GM18909 (cell line): ENCODE data around the gene CDKN1B.

ENCODE experiments used
- ATAC-seq: cut with Tn5 transposase; IDR thresholded peaks from one replicate; pipeline ENCODE4 v1.9.1; 2021; ENCODE audit warnings: mild to moderate bottlenecking; ENCODE audit not compliant: unreplicated experiment, poor library complexity

The CDKN1B gene

DNA sequence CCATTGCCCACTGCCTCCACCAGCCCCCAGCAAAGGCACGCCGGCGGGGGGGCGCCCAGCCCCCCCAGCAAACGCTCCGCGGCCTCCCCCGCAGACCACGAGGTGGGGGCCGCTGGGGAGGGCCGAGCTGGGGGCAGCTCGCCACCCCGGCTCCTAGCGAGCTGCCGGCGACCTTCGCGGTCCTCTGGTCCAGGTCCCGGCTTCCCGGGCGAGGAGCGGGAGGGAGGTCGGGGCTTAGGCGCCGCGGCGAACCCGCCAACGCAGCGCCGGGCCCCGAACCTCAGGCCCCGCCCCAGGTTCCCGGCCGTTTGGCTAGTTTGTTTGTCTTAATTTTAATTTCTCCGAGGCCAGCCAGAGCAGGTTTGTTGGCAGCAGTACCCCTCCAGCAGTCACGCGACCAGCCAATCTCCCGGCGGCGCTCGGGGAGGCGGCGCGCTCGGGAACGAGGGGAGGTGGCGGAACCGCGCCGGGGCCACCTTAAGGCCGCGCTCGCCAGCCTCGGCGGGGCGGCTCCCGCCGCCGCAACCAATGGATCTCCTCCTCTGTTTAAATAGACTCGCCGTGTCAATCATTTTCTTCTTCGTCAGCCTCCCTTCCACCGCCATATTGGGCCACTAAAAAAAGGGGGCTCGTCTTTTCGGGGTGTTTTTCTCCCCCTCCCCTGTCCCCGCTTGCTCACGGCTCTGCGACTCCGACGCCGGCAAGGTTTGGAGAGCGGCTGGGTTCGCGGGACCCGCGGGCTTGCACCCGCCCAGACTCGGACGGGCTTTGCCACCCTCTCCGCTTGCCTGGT, at the start of gene CDKN1B:
Gene CDKN1B, plus strand, starts transcription at position 576 of the 793 bp plus-strand sequence. CDS start 472 bp downstream, outside the sequence.
- ATAC-seq: peak; percentile 46

DNA sequence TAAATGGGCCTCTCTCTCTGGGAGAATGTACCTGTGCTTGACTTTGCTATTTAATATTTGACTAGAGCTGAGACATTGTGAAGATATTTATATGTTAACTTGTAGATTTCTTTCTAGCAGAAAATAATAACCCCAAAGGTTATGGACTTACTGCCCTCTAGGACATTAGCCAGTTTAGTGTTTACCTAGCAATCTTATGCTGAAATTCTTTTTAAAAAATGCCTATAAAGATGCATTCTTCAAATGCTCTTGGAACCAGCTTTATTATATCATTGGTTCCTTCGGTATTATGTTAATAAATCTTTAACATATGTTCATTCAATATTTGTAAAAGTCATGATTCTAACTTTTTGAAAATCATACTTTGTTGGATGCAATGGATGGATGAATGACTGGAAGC, 49.2 kb upstream of the CDKN1B start:
- ATAC-seq: no peak

DNA sequence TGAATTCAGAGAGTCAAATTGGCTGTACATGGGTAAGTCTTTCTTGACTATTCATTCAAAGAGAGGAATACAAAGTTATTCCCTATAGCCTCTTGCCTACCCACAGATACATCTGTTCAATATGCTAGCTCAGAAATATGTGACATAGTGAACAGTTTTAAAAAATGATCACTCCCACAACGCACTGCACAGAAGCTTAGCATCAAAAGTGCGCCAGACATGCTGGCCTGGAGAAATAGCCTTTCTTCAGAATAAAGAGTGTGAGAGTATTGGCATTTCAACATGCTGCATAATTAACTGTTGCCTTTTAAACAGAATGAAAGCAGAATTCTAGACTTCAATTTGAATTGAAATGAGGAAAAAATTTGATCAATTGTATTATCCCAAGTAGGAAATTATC, 48.1 kb upstream of the CDKN1B start:
- ATAC-seq: no peak

DNA sequence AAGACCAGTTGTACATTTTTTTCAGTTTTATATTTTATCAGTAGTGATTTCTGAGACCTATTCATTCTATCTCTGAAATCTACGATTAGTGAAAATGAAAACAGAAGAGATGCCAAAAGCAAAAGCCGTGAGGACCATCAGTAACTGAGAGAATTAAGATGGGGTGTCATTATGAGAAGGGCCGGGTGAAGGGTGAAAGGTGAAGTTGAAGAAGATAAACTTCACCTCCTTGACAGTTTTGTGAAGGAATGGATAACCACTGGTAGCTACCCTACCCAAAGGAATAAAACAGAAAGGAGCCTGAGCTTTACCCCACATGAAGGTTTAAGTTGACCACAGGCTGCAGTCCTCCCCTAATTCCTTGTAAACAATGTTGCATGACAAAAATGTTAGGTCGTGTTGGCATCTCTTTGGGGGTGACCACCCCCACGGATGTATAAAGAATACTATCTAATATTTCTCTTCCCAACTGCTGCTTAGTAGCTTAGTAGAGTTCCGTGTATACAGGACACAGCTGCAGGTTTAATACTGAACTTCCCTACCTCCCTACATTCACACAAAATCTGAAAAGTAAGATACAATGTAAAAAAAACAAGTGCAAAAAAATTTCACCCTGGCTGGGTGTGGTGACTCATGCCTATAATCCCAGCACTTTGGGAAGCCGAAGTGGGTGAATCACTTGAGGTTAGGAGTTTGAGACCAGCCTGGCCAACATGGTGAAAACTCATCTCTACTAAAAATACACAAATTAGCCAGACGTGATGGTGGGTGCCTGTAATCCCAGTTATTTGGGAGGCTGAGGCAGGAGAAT, 45.1 kb upstream of the CDKN1B start:
- no peak for ATAC-seq

DNA sequence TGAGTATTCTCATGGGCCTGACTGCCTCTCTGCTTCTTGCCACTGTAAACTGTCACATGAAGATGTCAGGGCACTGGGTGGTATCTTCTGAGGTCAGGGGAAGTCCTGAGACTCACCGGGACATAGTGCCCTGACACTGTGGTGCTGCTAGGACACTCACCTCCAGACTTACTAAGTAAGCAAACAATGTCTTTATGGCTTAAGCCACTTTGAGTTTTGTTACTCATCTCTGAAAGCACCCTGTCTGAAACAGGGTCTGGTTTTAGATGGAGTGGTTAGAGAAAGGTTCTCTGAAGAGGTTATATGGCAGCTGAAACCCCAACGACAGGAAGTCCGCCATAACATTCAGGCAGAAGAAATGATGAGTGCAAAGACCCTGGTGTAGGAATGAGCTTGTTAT, 43.9 kb upstream of the CDKN1B start:
- peak; percentile 71 for ATAC-seq

DNA sequence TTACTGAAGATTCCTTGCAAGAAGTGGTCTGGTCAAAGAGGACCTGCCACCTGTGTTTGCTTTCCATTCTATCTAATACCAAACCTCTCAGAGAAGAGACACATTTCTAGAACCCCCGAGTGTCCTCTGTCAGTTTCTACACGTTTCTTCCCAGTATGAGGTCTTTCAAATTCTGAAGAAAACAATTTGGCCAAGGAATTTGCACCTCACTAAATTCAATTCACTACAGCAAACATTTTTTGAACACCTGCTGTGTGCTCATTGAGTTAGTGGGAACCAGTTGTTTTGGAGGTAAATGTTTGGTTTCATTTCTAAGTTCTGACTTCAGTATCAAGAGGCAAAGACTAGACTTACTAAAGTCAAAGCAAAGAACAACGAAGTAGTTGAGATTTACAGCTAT, 40.6 kb upstream of the CDKN1B start:
- ATAC-seq: no peak

DNA sequence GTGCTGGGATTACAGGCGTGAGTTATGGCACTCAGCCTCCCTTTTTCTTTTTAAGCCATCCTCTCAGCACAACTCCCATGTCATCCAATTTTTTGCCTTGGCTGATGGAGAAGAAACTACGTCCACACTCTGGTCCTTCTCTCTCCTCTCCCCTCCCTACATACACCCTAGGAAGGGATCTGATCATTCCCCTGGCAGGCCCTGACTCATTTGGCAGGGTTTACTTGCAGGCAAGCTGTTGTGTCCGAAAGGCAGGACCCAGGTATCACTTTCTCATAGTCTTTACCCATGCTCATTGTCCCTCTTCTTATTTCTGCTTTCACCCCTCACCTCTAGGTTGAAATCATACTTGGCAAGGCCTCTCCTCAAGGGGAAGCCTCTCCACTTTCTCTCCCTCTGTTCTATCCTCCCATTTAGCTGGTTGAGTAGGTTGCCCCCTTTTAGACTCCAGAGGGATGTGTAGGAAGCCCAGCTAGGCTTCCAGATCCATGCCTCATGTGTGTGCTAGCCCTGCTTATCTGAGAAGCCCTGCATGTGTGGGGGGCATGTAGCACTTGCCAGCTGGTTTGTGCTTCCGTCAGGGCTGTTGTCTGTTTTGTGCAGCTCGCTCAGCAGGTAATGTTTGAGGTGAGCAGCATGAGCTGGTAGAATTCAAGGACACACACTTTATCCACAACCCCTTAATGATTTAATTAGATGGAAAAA, 36.0 kb upstream of the CDKN1B start:
- no peak for ATAC-seq

DNA sequence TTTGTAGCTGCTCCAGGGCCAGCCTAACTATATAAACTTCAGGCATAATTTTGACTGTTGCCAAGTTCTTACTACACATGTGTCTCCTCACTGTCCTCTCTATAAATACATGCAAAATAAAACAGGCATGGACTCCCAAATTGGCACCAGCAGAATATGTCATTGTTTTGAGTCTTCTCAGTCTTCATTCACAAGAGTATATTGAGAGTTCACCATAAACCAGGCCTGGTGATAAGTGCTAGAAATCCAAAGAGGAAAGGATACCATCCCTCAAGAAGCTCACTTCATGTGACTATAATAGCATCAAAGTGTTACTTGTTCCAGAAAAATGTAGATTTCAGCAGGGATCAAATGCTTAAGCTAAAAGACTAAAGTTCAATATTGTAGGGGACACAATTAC, 34.9 kb upstream of the CDKN1B start:
- no peak for ATAC-seq

DNA sequence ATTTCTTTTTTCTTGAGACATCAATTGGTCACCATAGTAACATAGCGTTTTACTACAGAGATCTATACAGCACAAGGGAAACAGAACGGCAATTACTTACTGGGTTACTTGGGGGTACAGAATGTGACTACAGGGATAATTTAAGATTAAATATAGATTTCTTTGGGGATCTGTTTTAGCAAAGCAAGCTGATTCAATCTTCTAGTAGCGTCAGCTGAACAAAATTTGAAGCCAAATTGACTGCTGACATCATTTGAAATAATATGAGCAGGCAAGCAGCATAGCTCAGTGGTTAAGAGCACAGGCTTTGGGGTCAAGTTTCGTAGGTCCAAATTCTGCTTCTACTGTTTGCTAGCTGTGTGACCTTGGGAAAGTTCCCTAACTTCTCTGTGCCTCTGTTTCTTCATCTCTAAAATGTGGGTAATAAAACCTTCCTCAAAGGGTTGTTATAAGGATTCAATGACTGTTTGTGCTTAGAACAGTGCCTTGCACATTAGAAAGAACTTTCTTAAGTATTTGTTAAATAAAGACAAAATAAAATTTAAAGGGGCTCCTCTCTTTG, 34.0 kb upstream of the CDKN1B start:
- ATAC-seq: no peak

DNA sequence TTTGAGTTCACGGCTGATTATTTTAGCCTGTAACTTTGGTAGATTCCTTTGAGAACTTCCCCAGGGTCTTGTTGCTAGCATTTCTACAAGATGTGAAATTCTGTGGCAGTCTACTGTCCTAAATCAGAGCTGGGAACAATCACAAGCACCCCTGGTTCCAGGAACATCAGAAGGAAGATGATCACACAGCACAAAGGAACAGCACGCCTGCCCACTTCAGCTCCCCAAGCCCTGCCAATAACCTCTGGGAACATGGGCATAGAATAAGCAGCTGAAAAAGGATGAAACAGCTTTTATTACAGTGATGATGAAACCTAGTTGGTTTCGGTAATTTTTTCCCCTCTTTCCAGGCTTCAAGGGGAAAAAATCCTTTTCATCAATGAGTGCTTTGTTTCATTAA, 33.4 kb upstream of the CDKN1B start:
- ATAC-seq: no peak

DNA sequence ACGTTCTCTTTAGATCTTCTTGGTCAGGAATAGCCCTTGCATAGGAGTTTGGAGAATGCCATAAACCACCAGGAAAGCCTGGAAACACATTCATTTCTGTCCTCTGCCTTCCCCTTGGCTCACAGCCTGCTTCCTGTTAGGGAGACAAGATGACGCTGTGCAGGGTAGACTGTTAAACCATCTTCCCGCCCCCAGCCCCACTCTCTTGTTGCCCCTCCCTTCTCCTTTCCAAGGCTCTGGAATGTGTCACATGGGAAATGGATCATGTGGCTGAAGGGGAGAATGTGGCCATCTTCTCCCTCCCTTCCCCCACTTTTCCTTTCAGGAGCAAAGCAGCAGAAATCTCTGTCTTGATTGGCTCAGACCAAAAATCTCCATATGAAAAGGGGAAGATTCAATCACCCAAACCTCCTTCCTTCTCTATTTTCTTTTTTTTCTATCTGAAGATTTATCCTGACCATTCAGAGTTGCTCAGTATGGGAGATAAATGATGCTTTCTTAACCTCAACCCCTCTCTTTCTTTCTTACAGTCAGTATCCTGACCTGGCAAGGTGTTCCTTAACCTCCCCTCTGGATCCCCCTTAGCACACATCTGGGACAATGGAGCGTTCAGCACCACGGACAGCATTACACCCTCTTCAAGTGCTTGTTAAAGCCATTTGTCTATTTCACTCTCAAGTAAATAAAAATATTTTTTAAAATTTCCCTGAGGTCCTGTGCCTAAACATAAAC, 32.6 kb upstream of the CDKN1B start:
- no peak for ATAC-seq

DNA sequence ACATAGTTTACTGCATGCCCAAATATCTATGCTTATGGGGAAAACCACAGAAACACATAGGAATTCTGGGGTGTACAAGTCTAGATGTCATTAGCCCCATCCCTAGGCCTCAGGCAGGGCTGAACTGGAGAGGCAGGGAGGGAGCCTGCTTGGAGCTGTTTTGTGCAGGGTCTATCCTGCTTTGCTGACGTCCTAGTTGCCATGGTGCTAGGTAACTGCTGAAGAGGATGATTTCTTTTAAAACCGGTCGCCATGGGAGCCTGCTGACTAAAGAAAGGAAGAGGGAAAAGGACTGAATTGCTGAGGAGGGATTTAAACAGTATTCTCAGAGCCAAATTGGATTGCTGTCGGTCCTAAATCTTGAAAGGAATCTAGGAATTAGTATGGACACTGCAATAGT, 31.9 kb upstream of the CDKN1B start:
- no peak for ATAC-seq

DNA sequence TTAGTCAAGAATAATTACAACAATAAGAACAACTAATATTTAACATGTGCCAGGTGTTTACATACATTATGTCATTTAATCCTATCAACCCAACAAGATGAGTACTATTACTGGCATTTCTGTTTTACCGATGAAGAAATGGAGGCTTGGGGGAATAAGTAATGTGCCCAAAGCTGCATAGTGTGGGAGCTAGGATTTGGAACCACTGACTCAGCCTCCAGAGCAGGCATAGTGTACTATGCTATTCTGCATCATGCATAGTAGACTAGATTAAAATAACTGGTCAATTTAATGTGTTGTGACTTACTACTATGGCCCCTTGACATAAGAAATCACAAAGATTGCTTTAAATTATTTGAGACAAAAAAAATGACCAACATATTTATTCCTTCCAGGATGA, 30.7 kb upstream of the CDKN1B start:
- ATAC-seq: no peak

DNA sequence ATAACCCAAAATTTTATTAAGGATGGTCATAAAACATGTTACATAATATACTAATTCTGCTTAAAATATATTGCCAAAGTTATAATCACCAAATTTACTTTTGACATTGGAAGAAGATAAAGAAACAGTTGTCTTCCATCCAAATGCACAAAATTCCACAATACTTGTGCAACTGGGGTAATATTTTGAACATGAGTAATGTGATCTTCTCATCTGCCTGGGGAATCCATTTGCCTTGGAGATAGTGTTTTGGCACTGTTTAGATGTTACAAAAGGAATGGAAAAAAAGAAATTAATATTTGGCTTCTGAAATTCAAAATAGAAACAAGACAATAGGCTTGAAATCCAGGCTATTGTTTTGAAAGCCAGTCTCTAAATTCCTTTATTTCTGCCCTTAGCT, 30.2 kb upstream of the CDKN1B start:
- no peak for ATAC-seq

DNA sequence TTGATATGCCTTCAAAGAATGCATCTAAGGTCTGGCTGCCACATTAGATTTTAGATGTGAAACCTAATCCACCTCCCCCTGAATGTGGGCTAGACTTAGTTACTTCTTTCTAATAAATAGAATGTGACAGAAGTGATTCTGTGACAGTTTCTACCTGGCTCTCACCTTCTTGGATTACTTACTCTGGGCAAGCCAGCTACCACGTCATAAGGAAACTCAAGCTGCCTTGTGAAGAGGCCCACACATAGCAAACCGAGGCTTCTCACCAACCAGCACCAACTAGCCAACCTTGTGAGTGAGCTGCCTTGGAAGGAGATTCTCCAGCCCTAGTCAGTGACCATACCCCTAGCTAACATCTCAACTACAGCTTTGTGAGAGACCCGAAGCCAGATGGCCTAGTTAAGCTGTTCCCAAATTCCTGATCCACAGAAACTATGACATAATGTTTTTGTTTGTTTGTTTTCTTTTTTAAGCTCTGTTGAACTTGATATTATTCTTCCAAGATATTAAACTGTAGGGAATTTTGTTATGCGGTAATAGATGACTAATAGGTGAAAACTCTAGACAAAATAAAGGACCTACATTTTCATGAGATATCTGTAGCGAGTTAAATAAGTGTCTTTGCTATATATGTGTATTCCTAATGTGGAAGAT, 27.4 kb upstream of the CDKN1B start:
- no peak for ATAC-seq

DNA sequence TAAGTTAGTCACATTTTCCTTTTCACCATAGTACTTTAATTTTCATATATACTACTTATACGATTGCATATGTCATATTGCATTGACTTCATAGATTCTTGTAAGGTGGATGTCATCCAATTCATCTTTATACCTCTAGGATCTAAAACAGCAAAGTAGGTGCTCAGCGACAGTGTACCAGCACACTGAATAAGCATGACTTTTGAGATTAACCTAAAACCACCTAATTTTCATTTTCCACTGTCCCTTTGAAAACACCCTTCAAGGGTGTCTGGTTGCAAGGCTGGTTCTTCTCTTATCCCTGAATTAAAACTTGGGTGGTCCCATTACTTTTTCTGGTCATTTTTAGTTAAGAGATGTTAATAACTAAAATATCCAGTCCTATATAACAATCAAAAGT, 25.6 kb upstream of the CDKN1B start:
- ATAC-seq: no peak

DNA sequence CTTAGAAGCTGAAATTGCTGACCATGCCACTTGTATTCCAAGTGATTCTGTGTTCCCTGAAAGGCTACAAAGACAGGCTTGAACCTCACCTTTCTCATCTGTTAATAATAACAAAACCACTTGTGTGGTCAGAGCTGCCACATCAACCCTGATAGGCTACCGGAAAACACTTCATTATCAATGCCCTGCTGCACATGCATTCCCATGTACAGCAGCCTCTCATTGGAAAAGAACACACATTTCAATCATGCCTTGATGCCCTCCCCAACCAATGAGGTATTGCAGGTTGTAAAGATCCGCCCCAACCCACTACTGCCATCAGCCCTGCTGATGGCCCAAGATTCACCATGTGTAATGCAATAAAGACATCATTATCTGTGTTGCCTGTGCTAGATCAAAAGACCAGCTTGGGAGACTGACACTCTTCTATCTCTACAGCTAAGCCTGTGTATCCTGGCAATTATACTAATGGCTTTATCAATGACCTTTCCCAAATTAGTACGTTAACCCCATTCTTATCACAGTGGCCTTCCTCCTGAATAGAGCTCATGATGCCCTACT, 24.0 kb upstream of the CDKN1B start:
- ATAC-seq: no peak

DNA sequence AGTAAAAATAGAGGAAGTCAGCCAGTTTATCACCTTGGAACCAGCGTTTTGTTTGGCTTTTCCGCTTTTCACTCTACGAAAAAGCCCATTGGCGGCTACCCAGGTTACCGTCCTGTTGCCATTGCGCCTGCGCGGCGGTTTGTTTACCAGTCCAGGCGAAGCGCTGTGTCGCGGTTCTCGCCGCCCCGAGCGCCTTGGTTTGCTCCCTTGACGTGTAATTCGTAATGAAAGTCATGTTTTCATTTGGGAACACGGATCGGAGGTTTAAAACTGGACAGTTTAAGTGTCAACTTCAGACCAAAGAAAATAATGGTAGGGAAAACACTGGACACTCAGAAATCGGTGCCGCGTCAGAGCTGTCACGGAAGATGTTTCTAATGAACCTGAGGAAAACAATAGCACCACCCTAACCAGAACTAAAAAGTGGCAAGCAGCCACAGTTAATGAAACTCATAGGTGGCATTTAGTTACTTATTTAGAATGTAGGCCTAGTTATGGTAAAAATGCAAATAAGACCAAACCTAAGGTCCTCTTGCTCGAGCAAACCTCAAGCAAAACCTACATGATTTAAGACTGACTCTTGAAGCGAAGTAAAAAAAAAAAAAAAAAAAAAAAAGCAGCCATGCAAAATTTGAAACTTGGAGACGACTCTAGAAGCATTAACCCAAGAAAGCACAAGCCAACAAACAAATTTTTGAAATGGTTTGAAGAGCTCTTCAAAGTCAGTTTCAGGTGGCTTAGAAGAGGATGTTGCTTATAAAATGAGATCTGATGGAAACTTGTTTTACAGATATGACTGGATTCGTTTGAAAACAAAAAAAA, 20.4 kb upstream of the CDKN1B start:
- peak; percentile 72 for ATAC-seq
